Uterus (tissue), 2 donors: ENCODE data around the gene MRPL34.

Source experiments
- POLR2A ChIP-seq, 2 donors: fragments of 450-650 bp; IDR thresholded peaks; one replicate each; pipeline ENCODE4 v1.6.1; 2016; ENCODE audit warnings: antibody characterized with exemption in 2 of 2, mild to moderate bottlenecking in 1 of 2, moderate library complexity in 1 of 2
- TF ChIP-seq, protein P1 (sequence below), 4 experiments: fragments of 200-600 bp in 2 of 4; fragments of 450-650 bp in 2 of 4; sonication (generic) in 2 of 4; IDR thresholded peaks; one replicate each; pipeline ENCODE4 v1.5.1; 2016 to 2019; ENCODE audit warnings: antibody characterized with exemption in 4 of 4, mild to moderate bottlenecking in 2 of 4, moderate library complexity in 1 of 4

DNA sequence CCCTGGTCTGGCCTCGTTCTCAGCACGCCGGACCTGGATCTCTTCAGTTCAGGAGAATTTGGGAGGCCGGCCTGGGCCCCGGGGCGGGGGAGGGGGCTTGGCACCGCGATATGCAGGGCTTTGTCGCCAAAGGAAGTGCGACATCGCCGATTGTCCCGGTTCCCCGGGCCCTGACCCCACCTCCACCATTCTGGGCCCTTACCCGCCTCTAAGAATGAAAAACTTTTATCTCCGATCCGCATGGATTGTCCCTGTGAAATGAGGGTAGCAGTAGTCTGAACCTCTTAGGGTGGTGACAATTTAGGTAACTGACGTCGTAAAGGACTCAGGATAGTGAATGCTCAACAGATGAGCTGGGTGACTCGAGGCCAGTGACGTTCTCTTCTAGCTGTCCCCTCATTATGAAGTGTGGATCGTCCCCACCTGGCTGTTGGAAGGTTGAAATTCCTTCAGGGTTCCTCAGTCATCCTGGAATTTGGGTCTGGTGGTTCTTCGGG, 4.3 kb downstream of the MRPL34 start:
- TF ChIP-seq, protein P1, sequence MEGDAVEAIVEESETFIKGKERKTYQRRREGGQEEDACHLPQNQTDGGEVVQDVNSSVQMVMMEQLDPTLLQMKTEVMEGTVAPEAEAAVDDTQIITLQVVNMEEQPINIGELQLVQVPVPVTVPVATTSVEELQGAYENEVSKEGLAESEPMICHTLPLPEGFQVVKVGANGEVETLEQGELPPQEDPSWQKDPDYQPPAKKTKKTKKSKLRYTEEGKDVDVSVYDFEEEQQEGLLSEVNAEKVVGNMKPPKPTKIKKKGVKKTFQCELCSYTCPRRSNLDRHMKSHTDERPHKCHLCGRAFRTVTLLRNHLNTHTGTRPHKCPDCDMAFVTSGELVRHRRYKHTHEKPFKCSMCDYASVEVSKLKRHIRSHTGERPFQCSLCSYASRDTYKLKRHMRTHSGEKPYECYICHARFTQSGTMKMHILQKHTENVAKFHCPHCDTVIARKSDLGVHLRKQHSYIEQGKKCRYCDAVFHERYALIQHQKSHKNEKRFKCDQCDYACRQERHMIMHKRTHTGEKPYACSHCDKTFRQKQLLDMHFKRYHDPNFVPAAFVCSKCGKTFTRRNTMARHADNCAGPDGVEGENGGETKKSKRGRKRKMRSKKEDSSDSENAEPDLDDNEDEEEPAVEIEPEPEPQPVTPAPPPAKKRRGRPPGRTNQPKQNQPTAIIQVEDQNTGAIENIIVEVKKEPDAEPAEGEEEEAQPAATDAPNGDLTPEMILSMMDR (IDR thresholded peaks at IDR 0.05), result no peak
- no peak for TF ChIP-seq POLR2A (IDR thresholded peaks at IDR 0.05)
